Measurements from ENCODE around the gene TNFRSF19.
A peak's percentile ranks its signal among the peaks of the same experiment; 100 is the strongest.

Gene TNFRSF19

DNA sequence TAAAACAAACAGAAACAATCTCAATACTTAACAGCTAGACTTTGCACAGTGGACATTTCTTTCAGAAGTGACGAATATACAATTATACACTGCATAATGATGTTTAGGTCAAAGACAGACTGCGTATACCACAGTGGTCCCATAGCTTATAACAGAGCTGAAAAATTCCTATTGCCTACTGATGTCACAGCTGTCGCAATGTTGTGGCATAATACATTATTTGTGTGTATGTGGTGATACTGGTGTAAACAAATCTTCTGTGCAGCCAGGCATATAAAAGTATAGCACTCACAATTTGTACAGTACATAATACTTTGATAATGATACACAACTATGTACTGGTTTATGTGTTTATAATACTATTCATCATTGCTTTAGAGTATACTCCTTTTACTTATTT is 116.7 kb downstream of the TNFRSF19 start:
- Histone ChIP-seq H3K79me1 (replicated peaks; ENCODE audit: low read length, poor library complexity, severe bottlenecking) (no peaks in the 10 kb centered on the region), H3K23ac (ENCODE audit: low read length in 2 of 2) (no peak overlapping the region), H2AK5ac (ENCODE audit: low read length, severe bottlenecking) (no peak overlapping the region), H4K91ac (ENCODE audit: low read length) (no peak overlapping the region), H3K4me2 (ENCODE audit: low read length, poor library complexity, severe bottlenecking) (no peak overlapping the region), H3K4ac (ENCODE audit: low read depth in 1 of 2, low read length in 2 of 2) (no peak overlapping the region), H3K27ac (ENCODE audit: low read length, poor library complexity, severe bottlenecking) (no peak overlapping the region), H2AFZ (ENCODE audit: low read depth, low read length) (no peak overlapping the region), H2BK15ac (ENCODE audit: low read depth, poor library complexity, severe bottlenecking) (no peak overlapping the region), H3K4me3 (ENCODE audit: insufficient read depth in 1 of 2, low read depth in 1 of 2, low read length in 2 of 2) (no peak overlapping the region), H3K14ac (ENCODE audit: low read length in 2 of 2) (no peak overlapping the region), H3K9me3 (ENCODE audit: control insufficient read depth, low read length) (peaks cover 14% of the 10 kb centered on the region), H2BK120ac (ENCODE audit: low read depth, low read length) (no peak overlapping the region), H3K36me3 (ENCODE audit: control insufficient read depth in 1 of 2, insufficient read depth in 2 of 2, low read depth in 1 of 2, low read length in 2 of 2) (no peaks in the 10 kb centered on the region), H4K8ac (ENCODE audit: low read length) (no peak overlapping the region), H3K18ac (ENCODE audit: low read depth in 1 of 2, low read length in 2 of 2) (no peak overlapping the region), H3K4me1 (ENCODE audit: control insufficient read depth, insufficient read depth, low read depth, low read length) (peaks cover 6% of the 10 kb centered on the region), H2BK12ac (ENCODE audit: low read length in 2 of 2) (no peak overlapping the region), H3K9ac (ENCODE audit: low read length) (no peak overlapping the region), H2BK5ac (ENCODE audit: low read depth, low read length, poor library complexity, severe bottlenecking) (no peak overlapping the region), H3K27me3 (ENCODE audit: control insufficient read depth in 1 of 2, insufficient read depth in 1 of 2, low read length in 2 of 2) (no peaks in the 10 kb centered on the region)
- WGBS = 90% methylated on average over 3 of the region's 3 CpGs
- no peak for DNase-seq

DNA sequence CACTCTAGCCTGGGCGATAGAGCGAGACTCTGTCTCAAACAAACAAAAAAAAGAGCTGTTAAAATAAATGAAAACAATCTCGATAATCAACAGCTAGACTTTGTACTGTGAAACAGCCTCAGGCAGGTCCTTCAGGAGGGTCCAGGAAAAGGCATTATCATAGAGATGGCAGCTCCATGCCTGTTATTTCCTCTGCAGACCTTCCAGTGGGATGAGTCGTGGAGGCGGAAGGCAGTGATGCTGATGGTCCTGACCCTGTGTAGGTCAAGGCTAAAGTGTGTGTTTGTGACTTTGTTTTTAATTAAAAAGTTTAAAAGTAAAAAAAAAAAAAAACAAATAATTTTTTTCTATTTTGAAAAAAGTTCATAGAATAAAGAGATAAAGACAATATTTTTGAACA is 117.4 kb downstream of the TNFRSF19 start:
- Histone ChIP-seq H3K4me1 (ENCODE audit: control insufficient read depth, insufficient read depth, low read depth, low read length) (peaks cover 6% of the 10 kb centered on the region), H2BK120ac (ENCODE audit: low read depth, low read length) (no peak overlapping the region), H3K79me1 (replicated peaks; ENCODE audit: low read length, poor library complexity, severe bottlenecking) (no peaks in the 10 kb centered on the region), H4K91ac (ENCODE audit: low read length) (no peak overlapping the region), H3K36me3 (ENCODE audit: control insufficient read depth in 1 of 2, insufficient read depth in 2 of 2, low read depth in 1 of 2, low read length in 2 of 2) (no peaks in the 10 kb centered on the region), H3K4ac (ENCODE audit: low read depth in 1 of 2, low read length in 2 of 2) (no peak overlapping the region), H3K27me3 (ENCODE audit: control insufficient read depth in 1 of 2, insufficient read depth in 1 of 2, low read length in 2 of 2) (no peaks in the 10 kb centered on the region), H3K23ac (ENCODE audit: low read length in 2 of 2) (no peak overlapping the region), H2BK15ac (ENCODE audit: low read depth, poor library complexity, severe bottlenecking) (no peak overlapping the region), H3K9ac (ENCODE audit: low read length) (no peak overlapping the region), H2AFZ (ENCODE audit: low read depth, low read length) (no peak overlapping the region), H3K4me3 (ENCODE audit: insufficient read depth in 1 of 2, low read depth in 1 of 2, low read length in 2 of 2) (no peak overlapping the region), H3K18ac (ENCODE audit: low read depth in 1 of 2, low read length in 2 of 2) (no peak overlapping the region), H3K4me2 (ENCODE audit: low read length, poor library complexity, severe bottlenecking) (no peak overlapping the region), H3K14ac (ENCODE audit: low read length in 2 of 2) (no peak overlapping the region), H2BK5ac (ENCODE audit: low read depth, low read length, poor library complexity, severe bottlenecking) (no peak overlapping the region), H2AK5ac (ENCODE audit: low read length, severe bottlenecking) (no peak overlapping the region), H2BK12ac (ENCODE audit: low read length in 2 of 2) (no peak overlapping the region), H3K9me3 (ENCODE audit: control insufficient read depth, low read length) (peaks cover 14% of the 10 kb centered on the region), H3K27ac (ENCODE audit: low read length, poor library complexity, severe bottlenecking) (no peak overlapping the region), H4K8ac (ENCODE audit: low read length) (no peak overlapping the region)
- DNase-seq = no peak
- 85% methylated on average over 5 of the region's 5 CpGs for WGBS

DNA sequence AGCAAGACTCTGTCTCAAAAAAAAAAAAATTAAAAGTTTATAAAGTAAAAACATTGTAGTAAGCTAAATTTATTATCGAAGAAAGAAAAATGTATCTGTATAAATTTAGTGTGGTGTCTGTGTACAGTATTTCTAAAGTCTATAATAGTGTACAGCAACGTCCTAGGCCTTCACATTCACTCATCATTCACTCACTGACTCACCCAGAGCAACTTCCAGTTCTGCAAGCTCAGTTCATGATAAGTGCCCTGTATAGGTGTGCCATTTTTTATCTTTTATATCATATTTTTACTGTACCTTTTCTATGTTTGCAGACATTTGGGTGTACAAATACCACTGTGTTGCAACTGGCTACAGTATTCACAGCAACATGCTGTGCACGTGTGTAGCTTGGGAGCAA is 118.1 kb downstream of the TNFRSF19 start:
- H3K79me1 ChIP-seq (replicated peaks; ENCODE audit: low read length, poor library complexity, severe bottlenecking) = no peaks in the 10 kb centered on the region
- H3K14ac ChIP-seq (ENCODE audit: low read length in 2 of 2) = no peak overlapping the region
- no peak overlapping the region for H2BK12ac ChIP-seq (ENCODE audit: low read length in 2 of 2)
- no peak overlapping the region for H3K4me3 ChIP-seq (ENCODE audit: insufficient read depth in 1 of 2, low read depth in 1 of 2, low read length in 2 of 2)
- no peaks in the 10 kb centered on the region for H3K27me3 ChIP-seq (ENCODE audit: control insufficient read depth in 1 of 2, insufficient read depth in 1 of 2, low read length in 2 of 2)
- no peak overlapping the region for H3K23ac ChIP-seq (ENCODE audit: low read length in 2 of 2)
- 90% methylated on average over 1 of the region's 3 CpGs for WGBS
- H3K4ac ChIP-seq (ENCODE audit: low read depth in 1 of 2, low read length in 2 of 2) = no peak overlapping the region
- H2BK15ac ChIP-seq (ENCODE audit: low read depth, poor library complexity, severe bottlenecking) = no peak overlapping the region
- H3K4me1 ChIP-seq (ENCODE audit: control insufficient read depth, insufficient read depth, low read depth, low read length) = peaks cover 6% of the 10 kb centered on the region
- H3K9me3 ChIP-seq (ENCODE audit: control insufficient read depth, low read length) = peaks cover 13% of the 10 kb centered on the region
- no peak overlapping the region for H3K9ac ChIP-seq (ENCODE audit: low read length)
- H2BK120ac ChIP-seq (ENCODE audit: low read depth, low read length) = no peak overlapping the region
- H3K36me3 ChIP-seq (ENCODE audit: control insufficient read depth in 1 of 2, insufficient read depth in 2 of 2, low read depth in 1 of 2, low read length in 2 of 2) = no peaks in the 10 kb centered on the region
- no peak overlapping the region for H2BK5ac ChIP-seq (ENCODE audit: low read depth, low read length, poor library complexity, severe bottlenecking)
- no peak overlapping the region for H3K27ac ChIP-seq (ENCODE audit: low read length, poor library complexity, severe bottlenecking)
- no peak for DNase-seq
- no peak overlapping the region for H3K4me2 ChIP-seq (ENCODE audit: low read length, poor library complexity, severe bottlenecking)
- H2AK5ac ChIP-seq (ENCODE audit: low read length, severe bottlenecking) = no peak overlapping the region
- no peak overlapping the region for H3K18ac ChIP-seq (ENCODE audit: low read depth in 1 of 2, low read length in 2 of 2)
- H2AFZ ChIP-seq (ENCODE audit: low read depth, low read length) = no peak overlapping the region
- no peak overlapping the region for H4K8ac ChIP-seq (ENCODE audit: low read length)
- H4K91ac ChIP-seq (ENCODE audit: low read length) = no peak overlapping the region

DNA sequence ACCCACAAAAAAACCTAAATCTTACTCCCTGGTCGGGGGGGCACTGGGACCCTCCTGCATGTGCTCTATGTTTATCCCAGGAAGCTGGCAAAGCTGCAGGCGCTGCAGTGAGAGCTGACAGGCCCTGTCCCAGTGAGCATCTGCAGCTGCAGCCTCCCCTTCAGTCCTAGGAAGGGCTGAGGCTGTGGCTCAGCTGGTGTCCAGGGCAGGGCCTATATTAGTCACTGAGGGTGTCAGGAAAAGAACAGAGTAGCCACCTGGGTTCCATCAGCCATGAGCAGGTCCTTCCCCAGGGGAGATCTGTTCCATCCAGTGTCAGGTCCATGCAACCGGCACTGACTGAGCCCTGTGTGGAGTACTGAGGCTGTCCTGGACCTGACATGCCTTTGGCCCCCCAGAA is 120.5 kb downstream of the TNFRSF19 start:
- H4K91ac ChIP-seq (ENCODE audit: low read length) = no peak overlapping the region
- no peak overlapping the region for H3K18ac ChIP-seq (ENCODE audit: low read depth in 1 of 2, low read length in 2 of 2)
- no peak for DNase-seq
- H2AFZ ChIP-seq (ENCODE audit: low read depth, low read length) = no peak overlapping the region
- H2BK12ac ChIP-seq (ENCODE audit: low read length in 2 of 2) = no peak overlapping the region
- H3K79me1 ChIP-seq (replicated peaks; ENCODE audit: low read length, poor library complexity, severe bottlenecking) = no peaks in the 10 kb centered on the region
- H2BK15ac ChIP-seq (ENCODE audit: low read depth, poor library complexity, severe bottlenecking) = peak overlapping the region; percentile 26
- H3K4me1 ChIP-seq (ENCODE audit: control insufficient read depth, insufficient read depth, low read depth, low read length) = peaks cover 6% of the 10 kb centered on the region
- no peaks in the 10 kb centered on the region for H3K36me3 ChIP-seq (ENCODE audit: control insufficient read depth in 1 of 2, insufficient read depth in 2 of 2, low read depth in 1 of 2, low read length in 2 of 2)
- no peaks in the 10 kb centered on the region for H3K9me3 ChIP-seq (ENCODE audit: control insufficient read depth, low read length)
- H2BK120ac ChIP-seq (ENCODE audit: low read depth, low read length) = no peak overlapping the region
- no peak overlapping the region for H3K9ac ChIP-seq (ENCODE audit: low read length)
- no peak overlapping the region for H3K4me2 ChIP-seq (ENCODE audit: low read length, poor library complexity, severe bottlenecking)
- no peak overlapping the region for H3K4me3 ChIP-seq (ENCODE audit: insufficient read depth in 1 of 2, low read depth in 1 of 2, low read length in 2 of 2)
- WGBS = 50% methylated on average over 3 of the region's 3 CpGs
- no peak overlapping the region for H2BK5ac ChIP-seq (ENCODE audit: low read depth, low read length, poor library complexity, severe bottlenecking)
- H3K27ac ChIP-seq (ENCODE audit: low read length, poor library complexity, severe bottlenecking) = no peak overlapping the region
- H3K14ac ChIP-seq (ENCODE audit: low read length in 2 of 2) = no peak overlapping the region
- H3K23ac ChIP-seq (ENCODE audit: low read length in 2 of 2) = peak overlapping the region in 1 of 2 experiments; percentile 6
- no peak overlapping the region for H2AK5ac ChIP-seq (ENCODE audit: low read length, severe bottlenecking)
- H3K27me3 ChIP-seq (ENCODE audit: control insufficient read depth in 1 of 2, insufficient read depth in 1 of 2, low read length in 2 of 2) = no peaks in the 10 kb centered on the region
- no peak overlapping the region for H3K4ac ChIP-seq (ENCODE audit: low read depth in 1 of 2, low read length in 2 of 2)
- H4K8ac ChIP-seq (ENCODE audit: low read length) = no peak overlapping the region

Data from mesenchymal stem cell (in vitro differentiated cells and primary cell).